Smooth muscle cell of the brain vasculature (primary cell): Measurements from ENCODE around the gene MORN1.
A peak's percentile ranks its signal among the peaks of the same experiment; 100 is the strongest.
"Not testable (repeated sequence)": the region's sequence is repeated elsewhere in the genome, so short reads cannot be mapped to it uniquely, and the experiment has no call there.

Experiments
- DNase-seq: peaks from one replicate; pipeline ENCODE4 v3.0.0-alpha.2; 2012; ENCODE audit warnings: low read depth, low spot score

Gene MORN1

GRCh38 chr1:2339206-2340085, 51.9 kb downstream of the MORN1 start:
- no peak for DNase-seq

- DNase-seq: no peak
Observed at GRCh38 chr1:2337501-2337900, 53.9 kb downstream of the MORN1 start.

- no peak for DNase-seq
Observed at GRCh38 chr1:2337081-2337480, 54.3 kb downstream of the MORN1 start.

- DNase-seq: no peak
Observed at GRCh38 chr1:2336499-2336898, 54.9 kb downstream of the MORN1 start.

GRCh38 chr1:2335721-2336455, 55.5 kb downstream of the MORN1 start:
- DNase-seq: no peak

- DNase-seq: no peak
Observed at GRCh38 chr1:2334883-2335534, 56.3 kb downstream of the MORN1 start.

- DNase-seq: no peak
Observed at GRCh38 chr1:2334366-2334765, 57.0 kb downstream of the MORN1 start.

- DNase-seq: not testable (repeated sequence)
Observed at GRCh38 chr1:2331580-2331979, 59.8 kb downstream of the MORN1 start.

- DNase-seq: no peak
Observed at GRCh38 chr1:2331200-2331544, 60.2 kb downstream of the MORN1 start.

- DNase-seq: peak; percentile 29
Observed at GRCh38 chr1:2330519-2331199, 60.7 kb downstream of the MORN1 start.

GRCh38 chr1:2330035-2330434, 61.3 kb downstream of the MORN1 start:
- DNase-seq: no peak

- DNase-seq: no peak
Observed at GRCh38 chr1:2328676-2329455, 62.5 kb downstream of the MORN1 start.

GRCh38 chr1:2327841-2328240, 63.5 kb downstream of the MORN1 start:
- DNase-seq: no peak

- not testable (repeated sequence) for DNase-seq
Observed at GRCh38 chr1:2327162-2327561, 64.2 kb downstream of the MORN1 start.

GRCh38 chr1:2326524-2326923, 64.8 kb downstream of the MORN1 start:
- no peak for DNase-seq

GRCh38 chr1:2324553-2325366, 66.6 kb downstream of the MORN1 start:
- no peak for DNase-seq

GRCh38 chr1:2323451-2323974, 67.8 kb downstream of the MORN1 start:
- DNase-seq: no peak

- DNase-seq: no peak
Observed at GRCh38 chr1:2322581-2323211, 68.7 kb downstream of the MORN1 start.

- DNase-seq: peak; percentile 61
Observed at GRCh38 chr1:2322065-2322571, 69.2 kb downstream of the MORN1 start.
